OCI-LY7 (cell line): ENCODE measurements around the gene IL12A. TPM values are rescaled to one million over a fixed set of nuclear protein-coding genes. Genes with fewer than 3 reads are reported as not detected.

Experiments
- BruUV-seq: library from RNA; stranded (reverse); fragments of 400-500 nt; replicated peaks from 2 replicates; lab custom pipeline; 2021; lab: Mats Ljungman, UMichigan
- CTCF ChIA-PET: fragments of 300-600 bp; sonication (Branson Sonifier 250); formaldehyde crosslinking; loops from one replicate; lab custom pipeline; 2022; ENCODE audit warnings: antibody characterized with exemption; ENCODE audit not compliant: unreplicated experiment; lab: Charles Lee
- POLR2A ChIA-PET: fragments of 300-600 bp; sonication (Branson Sonifier 250); formaldehyde crosslinking; loops from one replicate; lab custom pipeline; 2022; ENCODE audit warnings: antibody characterized with exemption; lab: Charles Lee
- DNase-seq: peaks from one replicate; pipeline ENCODE4 v3.0.0-alpha.2; 2015; ENCODE audit warnings: low spot score
- H2AFZ ChIP-seq: fragments of 200-600 bp; sonication (generic), shearing (Covaris generic); 2 replicates; pipeline ENCODE4 v1.6.1; 2014; ENCODE audit warnings: mild to moderate bottlenecking, antibody characterized with exemption, low read length, moderate library complexity
- H3K27ac ChIP-seq: fragments of 200-600 bp; sonication (generic); 2 replicates; pipeline ENCODE4 v1.5.1; 2014; ENCODE audit warnings: mixed run types, low read depth, mild to moderate bottlenecking, moderate library complexity, low read length, inconsistent platforms; ENCODE audit not compliant: poor library complexity, severe bottlenecking
- H3K36me3 ChIP-seq: fragments of 200-600 bp; sonication (generic); 2 replicates; pipeline ENCODE4 v1.6.1; 2014; ENCODE audit warnings: mild to moderate bottlenecking, antibody characterized with exemption, low read length, moderate library complexity, mixed read lengths; ENCODE audit not compliant: insufficient read depth
- H3K4me1 ChIP-seq: fragments of 200-600 bp; sonication (generic); 2 replicates; pipeline ENCODE4 v1.5.1; 2014; ENCODE audit warnings: mild to moderate bottlenecking, low read length; ENCODE audit not compliant: insufficient read depth, poor library complexity, severe bottlenecking
- H3K4me2 ChIP-seq: fragments of 200-600 bp; sonication (generic); 2 replicates; pipeline ENCODE4 v1.6.1; 2014; ENCODE audit warnings: mild to moderate bottlenecking, low read length
- H3K4me3 ChIP-seq: fragments of 200-600 bp; sonication (generic); 2 replicates; pipeline ENCODE4 v1.5.1; 2014; ENCODE audit warnings: mild to moderate bottlenecking, low read depth, low read length; ENCODE audit not compliant: poor library complexity, severe bottlenecking
- H3K79me2 ChIP-seq: fragments of 200-600 bp; sonication (generic); 2 replicates; pipeline ENCODE4 v1.6.1; 2016; ENCODE audit warnings: low read depth, mild to moderate bottlenecking, low read length, moderate library complexity, mixed read lengths; ENCODE audit not compliant: insufficient read depth
- H3K9me2 ChIP-seq: fragments of 200-600 bp; sonication (generic); 2 replicates; pipeline ENCODE4 v1.6.1; 2016; ENCODE audit warnings: mild to moderate bottlenecking, low read length, mixed read lengths; ENCODE audit not compliant: insufficient read depth
- H3K9me3 ChIP-seq: fragments of 200-600 bp; sonication (generic); 2 replicates; pipeline ENCODE4 v1.6.1; 2014; ENCODE audit warnings: mild to moderate bottlenecking, mixed run types, low read length, mixed read lengths
- H4K20me1 ChIP-seq: fragments of 200-600 bp; sonication (generic); 2 replicates; pipeline ENCODE4 v1.6.1; 2014; ENCODE audit warnings: mild to moderate bottlenecking, antibody characterized with exemption, low read length, moderate library complexity, mixed read lengths; ENCODE audit not compliant: insufficient read depth
- CTCF ChIP-seq: fragments of 200-600 bp; sonication (generic); conservative IDR thresholded peaks from 2 replicates; pipeline ENCODE4 v1.5.1; 2014; ENCODE audit warnings: mild to moderate bottlenecking, antibody characterized with exemption, low read length, moderate library complexity, mixed read lengths
- EZH2phosphoT487 ChIP-seq: fragments of 200-600 bp; sonication (generic); IDR thresholded peaks from 2 replicates; pipeline ENCODE4 v1.6.1; 2018; ENCODE audit warnings: low read depth, borderline replicate concordance, mild to moderate bottlenecking, mixed run types, antibody characterized with exemption, low read length, moderate library complexity, mixed read lengths
- intact Hi-C: fragments of 100-400 bp; cut with micrococcal nuclease; formaldehyde crosslinking; loops from one replicate; pipeline ENCODE4 v1.10.0; 2022; ENCODE audit not compliant: unreplicated experiment
- total RNA-seq, 2 experiments: library from RNA; depleted of rRNA in 1 of 2; stranded (reverse); fragments of >200 nt in 1 of 2; shearing (Covaris generic) in 1 of 2; gene quantifications; 2 replicates each; pipeline ENCODE4 v1.2.3, GENCODE V29; 2014 to 2022

IL12A gene
- total RNA-seq, 2 experiments from 2014 or later: not detected

GRCh38 chr3:159953325-159954085 is 35.1 kb upstream of the IL12A start:
- Histone ChIP-seq H3K4me3 (no peak overlapping the region), H3K79me2 (no peaks in the 10 kb centered on the region), H3K4me2 (no peak overlapping the region), H3K36me3 (no peaks in the 10 kb centered on the region), H3K27ac (no peak overlapping the region), H3K4me1 (no peaks in the 10 kb centered on the region), H4K20me1 (no peaks in the 10 kb centered on the region), H2AFZ (no peak overlapping the region), H3K9me3 (no peaks in the 10 kb centered on the region), H3K9me2 (no peaks in the 10 kb centered on the region)
- ChIA-PET CTCF (no interaction called here), POLR2A (no interaction called here)
- TF ChIP-seq EZH2phosphoT487 (no peak), CTCF (no peak)
- BruUV-seq: no TSS peak
- intact Hi-C loops: no loop called here
- no peak for DNase-seq

GRCh38 chr3:159960188-159961148 is 28.2 kb upstream of the IL12A start:
- ChIA-PET CTCF (no interaction called here), POLR2A (no interaction called here)
- H2AFZ ChIP-seq: no peak overlapping the region
- intact Hi-C loops: no loop called here
- no peaks in the 10 kb centered on the region for H3K9me2 ChIP-seq
- H3K4me2 ChIP-seq: no peak overlapping the region
- H4K20me1 ChIP-seq: no peaks in the 10 kb centered on the region
- no peaks in the 10 kb centered on the region for H3K36me3 ChIP-seq
- no peaks in the 10 kb centered on the region for H3K9me3 ChIP-seq
- no TSS peak for BruUV-seq
- no peak overlapping the region for H3K4me3 ChIP-seq
- H3K79me2 ChIP-seq: no peaks in the 10 kb centered on the region
- H3K27ac ChIP-seq: no peak overlapping the region
- TF ChIP-seq CTCF: no peak
- TF ChIP-seq EZH2phosphoT487: no peak
- no peaks in the 10 kb centered on the region for H3K4me1 ChIP-seq
- no peak for DNase-seq
